GM21381 (cell line): ENCODE measurements around the gene JARID2.
A peak's percentile ranks its signal among the peaks of the same experiment; 100 is the strongest.

Experiments
- ATAC-seq: cut with Tn5 transposase; IDR thresholded peaks from one replicate; pipeline ENCODE4 v1.9.1; 2021; ENCODE audit warnings: mild to moderate bottlenecking, moderate library complexity; ENCODE audit not compliant: unreplicated experiment

The JARID2 gene

DNA sequence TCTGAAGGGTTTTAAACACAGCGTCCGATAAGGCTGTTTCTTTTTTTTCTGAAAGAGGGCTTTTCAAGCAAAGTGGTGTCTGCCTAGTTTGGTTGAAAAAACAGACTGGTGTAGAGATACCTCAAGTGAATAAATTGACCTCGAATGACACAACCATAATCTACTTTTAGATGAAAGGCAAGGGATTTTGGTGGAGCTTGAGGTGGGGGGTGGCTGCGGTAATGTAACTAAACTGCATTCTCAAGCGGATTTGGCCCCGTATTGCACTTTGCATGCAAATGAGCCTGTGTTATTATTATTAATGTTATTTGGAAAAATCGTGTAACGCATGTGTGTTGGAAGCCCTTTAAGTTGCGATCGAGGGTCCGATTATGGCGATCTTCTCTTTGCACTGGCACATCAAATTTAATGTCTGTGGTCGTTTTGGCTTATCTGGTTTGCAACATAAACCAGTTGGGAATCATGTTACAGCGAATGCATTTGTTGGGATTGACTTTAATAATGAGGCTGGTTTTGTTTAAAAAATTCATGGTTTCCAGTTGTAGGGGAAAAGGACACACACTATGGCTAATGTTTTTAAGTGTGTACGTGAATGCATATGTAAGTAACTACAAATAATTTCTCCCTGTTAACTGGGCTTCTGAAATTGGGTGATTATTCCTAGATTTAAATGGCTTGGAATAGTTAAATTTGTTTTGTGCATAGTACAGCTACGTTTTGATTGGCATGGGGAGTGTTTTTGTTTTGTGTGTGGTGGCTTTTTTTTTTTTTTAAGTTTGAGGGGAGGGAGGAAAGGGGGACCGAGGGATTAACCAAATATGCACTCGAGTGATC lies 1.0 kb downstream of the JARID2 start:
- ATAC-seq: no peak

DNA sequence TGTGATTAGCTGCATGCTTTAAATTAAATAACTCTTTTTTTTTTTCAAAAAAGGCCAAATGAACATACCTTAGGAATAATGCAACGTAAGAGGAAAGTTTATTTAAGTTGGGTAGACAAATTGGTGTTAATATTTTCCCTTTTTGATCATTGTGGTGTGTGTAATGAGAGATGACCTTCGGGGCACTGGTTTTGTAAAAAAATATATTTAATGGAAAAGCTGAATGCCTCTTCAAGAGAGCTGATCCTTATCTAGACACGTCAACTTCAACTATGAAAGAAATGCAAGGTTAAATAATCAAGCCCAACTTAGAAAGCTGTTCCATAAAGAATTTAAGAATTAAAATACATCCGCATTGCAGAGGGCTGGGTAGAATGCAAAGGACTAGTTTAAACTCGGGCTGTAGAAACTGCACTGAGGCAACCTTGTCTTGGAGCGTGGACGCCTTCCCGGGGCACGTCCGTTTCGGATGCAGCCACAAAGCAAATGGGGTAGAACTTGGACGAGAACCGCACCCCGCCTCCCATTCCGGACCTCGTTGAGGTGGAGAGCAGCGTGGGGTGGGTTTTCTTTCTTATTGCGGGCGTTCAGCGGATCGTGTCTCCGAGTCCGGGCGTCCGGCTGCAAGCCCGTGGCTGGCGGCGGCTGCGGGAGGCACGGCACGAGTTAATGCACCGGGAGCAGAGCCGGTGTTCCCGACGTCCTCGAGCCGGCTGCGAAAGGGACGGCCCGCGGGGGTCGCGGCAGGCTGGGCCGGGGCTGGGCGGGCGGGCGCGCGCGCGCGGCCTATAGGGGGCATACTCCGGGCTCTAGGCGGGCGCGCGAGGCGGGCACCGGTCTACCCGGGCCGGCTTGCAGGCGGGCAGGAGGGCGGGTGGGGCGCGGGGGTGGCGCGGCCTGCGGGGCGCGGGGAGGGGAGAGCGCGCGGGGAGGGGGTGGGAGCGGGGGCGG lies 1.9 kb downstream of the JARID2 start:
- ATAC-seq: peak; percentile 5

DNA sequence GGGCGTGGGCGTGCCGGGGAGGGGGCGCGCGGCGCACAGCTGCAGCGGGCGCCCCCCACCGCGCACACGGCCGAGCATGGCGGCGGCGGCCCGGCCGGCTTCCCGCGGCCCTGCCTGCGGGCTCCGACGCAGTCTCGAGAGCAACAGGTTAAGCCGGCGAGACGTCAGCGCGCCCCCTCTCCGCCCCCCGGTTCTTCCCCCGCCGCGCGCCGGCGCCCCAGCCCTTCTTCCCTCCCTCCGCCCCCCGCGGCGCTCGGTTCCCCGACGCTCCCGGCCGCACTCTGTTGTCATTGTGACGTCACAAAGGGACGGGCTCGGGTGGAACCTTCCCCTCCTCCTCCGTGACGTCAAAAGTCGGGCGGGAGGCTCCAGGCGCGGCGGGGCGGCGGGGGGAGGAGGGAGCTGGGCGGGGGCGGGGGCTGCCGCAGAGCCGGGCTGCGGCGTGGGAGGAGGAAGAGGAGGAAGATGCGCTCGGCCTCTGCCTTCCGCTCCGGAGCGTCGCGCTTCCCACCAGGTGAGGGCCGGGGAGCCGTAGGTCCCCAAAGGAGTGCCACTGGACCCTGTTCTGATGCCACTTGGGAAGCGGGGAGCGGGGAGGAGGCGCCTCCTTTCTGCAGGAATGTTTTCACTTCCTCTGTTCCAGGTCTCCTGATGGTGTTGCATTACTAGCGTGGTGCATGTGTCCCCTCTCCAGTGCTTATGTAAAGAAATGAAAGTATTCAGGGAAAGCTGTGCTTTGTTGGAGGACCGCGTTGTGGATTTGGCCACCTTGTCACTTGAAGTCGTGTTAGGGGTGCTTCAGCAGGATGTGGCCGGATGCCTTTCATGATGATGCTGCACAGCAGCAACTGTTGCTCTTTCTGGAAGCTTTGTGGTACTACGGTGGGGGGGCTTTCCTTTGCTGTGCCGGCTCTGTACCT lies 2.8 kb downstream of the JARID2 start:
- peak; percentile 39 for ATAC-seq

DNA sequence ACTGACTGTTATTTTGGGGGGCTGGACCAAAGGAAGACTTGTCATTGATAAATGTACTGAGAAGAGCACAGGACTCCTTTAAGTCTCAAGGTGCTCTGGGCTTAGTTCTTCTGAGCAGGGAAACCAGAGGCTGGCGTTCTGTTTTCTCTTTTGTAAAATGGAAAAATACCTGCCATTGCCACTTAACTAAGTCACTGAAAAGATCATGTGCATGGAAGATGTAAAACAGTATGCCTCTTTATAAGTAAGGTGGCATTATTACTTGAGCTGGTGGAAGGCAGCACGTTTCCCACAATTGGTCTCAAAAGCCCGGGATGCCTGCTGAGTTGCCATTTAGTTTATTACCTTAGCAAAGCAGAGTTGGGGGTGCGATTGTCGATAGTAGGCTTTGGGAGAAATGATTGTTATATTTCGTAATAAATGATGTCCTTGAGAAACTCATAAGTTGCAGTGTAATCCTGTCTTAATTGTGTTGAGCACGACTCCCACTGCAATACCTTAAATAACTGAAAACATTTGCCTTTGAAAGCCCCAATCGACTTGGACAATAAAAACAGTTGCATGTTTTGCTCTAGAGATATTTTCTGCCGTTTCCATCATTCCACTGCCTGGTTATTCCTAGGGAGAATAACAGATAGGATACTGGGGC lies 3.6 kb downstream of the JARID2 start:
- ATAC-seq: no peak

DNA sequence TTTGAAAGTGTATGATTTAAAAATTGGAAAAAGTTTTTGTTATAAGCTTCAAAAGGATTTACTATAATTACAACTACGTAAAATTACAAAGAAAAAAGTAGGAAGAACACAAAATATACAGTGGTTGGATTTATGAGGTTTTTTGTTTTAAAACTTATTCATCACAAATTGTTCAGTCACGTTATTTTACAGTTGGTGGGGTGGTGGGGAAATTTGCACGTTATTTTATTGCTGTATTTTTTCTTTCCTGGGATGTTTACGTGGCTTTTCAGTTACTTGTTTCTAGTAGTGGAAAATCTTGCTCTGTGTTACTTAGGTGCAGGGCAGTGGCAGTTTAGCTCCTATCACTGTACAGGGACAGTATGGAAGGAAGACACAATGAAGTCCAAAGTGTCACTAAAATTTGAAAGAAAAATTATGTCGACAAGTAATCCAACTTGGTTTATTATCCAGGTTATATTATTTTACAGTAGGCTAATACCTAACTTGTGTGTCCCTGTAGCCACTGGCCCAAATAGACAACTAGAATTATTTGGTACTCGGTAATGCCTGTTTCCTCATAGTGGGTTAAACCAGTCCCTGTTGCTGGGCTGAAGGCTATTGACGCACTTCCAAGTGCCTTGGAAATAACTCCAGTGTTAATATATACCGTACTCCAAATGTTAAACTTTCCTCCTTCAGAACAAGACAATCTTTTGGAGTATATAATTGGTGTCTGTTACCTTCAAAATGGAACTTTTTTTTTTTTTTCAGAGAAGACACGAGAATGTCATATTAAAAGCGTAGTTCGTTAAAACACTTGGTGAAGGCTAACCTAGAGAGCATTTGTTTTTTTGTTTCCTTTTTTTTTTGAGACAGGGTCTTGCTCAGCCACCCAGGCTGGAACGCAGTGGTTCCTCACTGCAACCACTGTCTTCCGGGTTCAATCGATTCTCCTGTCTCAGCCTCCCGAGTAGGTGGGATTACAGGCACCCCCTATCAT lies 4.6 kb downstream of the JARID2 start:
- no peak for ATAC-seq

DNA sequence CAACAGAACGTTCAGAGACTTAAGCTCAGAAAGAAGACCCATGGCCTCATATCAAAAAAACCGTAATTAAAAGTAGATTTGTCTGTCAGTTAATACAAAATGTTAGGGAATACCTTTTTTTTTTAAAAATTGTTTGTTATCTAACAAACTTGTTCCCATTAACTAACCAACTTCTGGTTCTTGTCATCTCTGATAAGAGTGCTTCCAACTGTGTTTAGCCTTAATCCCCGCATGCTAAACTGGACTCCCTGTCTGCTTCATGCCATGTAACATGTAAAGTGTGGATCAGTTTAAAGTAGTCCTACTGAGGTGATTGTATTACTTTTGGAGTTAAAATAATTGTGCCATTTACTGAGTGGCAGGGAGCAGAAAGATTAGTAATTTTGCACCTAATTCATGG lies 6.3 kb downstream of the JARID2 start:
- ATAC-seq: no peak

DNA sequence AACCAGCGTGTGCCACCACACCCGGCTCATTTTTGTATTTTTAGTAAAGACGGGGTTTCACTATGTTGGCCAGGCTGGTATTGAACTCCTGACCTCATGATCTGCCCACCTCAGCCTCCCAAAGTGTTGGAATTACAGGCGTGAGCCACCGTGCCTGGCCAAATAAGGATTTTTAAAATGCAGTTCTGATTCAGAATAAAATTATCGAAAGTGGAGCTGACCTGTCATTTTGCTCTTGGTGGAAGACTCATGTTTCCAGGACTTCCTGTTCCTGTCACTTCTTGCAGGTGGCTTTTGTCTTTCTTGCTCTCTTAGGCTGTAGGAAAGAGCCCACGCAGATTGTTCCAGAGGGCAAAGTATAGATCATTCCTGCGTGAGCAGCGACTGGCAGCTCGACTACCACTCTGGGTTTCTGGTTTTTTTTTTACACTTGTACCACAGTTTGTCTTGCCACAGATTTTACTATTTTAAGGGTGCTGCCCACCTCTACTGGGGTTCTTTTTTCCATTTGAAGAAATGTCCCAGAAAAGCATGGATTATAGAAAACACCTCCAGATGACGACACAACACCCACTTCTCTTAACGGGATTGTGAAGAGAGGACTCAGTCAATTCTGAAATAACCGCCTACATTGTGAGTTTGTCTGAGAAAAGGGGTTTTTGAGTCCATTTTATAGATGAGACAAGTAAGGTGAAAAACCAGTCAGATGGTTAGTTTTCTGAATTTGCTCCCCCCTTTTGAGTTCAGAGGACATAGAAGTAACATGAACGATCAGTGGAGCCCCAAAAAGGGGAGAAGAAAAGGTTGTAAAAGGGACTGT lies 7.5 kb downstream of the JARID2 start:
- peak; percentile 2 for ATAC-seq

DNA sequence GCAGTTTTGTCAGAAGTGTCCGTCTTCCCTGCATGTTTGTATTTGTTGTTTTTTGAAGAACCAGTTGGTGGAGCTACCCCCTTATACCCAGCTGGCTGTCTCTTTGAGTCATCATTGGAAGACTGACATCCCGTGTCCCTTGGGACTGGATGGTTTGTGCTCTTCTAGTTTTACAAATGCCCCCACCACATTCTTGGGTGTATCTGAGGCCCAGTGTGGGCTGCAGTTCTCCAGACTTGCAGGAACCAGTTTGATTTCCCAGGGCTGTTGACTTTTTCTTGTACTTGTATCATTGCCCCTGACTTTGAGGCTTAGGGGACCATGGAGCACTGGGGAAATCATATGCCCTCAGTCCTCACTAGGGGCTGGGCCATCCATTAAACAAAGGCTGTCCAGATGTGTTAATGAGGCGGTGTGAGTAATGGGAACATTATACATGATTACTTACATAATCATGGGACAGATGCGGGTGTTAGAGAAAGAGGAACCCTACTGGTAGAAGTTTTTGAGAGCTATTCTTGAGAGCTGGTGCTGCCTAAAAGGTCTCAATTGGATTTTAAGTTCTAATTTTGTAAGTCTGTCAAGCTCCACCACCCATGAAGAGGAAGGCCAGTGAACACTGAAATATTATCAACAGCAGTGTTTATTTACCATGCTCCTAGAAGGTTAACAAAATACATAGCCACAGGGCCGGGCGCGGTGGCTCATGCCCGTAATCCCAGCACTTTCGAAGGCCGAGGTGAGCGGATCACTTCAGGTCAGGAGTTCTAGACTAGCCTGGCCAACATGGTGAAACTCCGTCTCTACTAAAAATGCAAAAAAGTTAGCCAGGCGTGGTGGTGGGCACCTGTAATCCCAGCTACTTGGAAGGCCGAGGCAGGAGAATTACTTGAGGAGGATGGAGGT lies 8.5 kb downstream of the JARID2 start:
- peak; percentile 35 for ATAC-seq

DNA sequence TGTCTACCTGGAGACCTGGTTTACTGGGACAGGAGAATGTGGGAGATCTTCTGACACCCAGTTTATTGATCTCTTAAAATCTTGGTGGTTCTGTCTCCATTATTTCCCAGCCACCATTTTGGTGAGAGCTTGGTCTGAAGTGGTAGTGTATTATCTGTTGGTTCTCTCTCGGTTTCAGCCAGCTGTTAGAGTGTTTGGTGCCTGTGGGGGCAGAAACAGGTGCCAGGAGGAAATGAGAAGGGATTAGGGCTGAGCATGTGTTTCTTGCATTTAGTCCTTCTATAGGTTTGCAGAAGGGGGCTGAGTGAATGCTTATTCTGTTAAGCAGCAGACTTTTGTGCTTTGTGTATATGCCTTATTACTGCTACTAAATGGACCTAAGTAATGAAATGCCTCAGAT lies 9.6 kb downstream of the JARID2 start:
- peak; percentile 56 for ATAC-seq

DNA sequence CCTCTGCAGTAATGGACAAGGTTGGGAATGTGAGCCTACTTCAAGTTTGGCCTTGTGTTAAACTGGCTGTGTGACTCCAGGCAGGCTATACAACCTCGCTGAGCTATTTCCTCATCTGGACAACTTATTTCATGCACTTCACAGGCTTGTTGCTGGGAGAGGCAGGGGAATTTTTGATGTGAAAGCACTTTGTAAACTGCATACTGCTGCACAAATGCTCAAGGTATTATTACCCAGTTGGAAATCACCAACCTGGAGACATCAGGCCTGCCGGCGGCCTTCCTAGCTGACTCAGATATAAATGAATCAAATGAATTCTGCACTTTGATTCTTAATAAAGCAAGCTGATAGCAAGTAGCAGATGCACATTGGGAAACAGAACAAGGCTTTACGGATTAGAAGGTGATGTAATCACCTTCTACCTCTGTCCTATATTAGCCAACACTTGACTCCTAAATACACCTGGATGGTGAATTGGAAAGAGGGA lies 10.1 kb downstream of the JARID2 start:
- ATAC-seq: peak; percentile 7

DNA sequence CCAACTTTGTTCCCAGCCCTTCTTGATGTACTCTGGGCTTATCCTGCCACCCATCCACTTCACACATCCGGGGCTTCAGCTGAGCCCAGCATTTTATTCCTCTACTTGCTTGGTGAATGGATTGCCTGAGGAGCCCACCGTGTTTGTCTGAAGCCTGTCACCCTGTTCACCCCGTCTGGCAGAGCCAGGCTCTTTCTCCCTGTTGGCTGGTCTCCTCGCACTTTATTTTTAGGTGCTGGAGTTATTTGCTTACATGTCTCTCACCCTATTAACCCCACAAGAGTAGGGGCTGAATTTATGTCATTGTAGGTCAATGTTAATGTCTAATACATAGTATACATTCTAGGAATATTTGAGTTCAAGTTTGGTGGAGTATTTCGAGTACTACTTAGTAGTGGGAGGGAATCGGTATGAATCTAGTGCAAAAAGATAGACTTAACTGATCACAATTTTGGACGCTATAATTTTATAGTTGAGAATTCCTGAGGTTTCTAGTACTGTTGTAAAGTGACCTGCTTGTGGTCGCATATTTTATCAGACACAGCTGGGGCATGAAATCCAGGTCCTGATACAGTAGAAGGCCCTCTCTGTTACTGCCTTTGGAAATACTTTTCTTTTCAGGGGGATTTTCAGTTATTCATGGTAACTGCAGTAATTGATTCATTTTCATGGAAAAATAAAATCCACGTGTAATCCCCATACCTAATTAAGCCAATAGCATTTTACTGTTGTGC lies 10.8 kb downstream of the JARID2 start:
- ATAC-seq: no peak

DNA sequence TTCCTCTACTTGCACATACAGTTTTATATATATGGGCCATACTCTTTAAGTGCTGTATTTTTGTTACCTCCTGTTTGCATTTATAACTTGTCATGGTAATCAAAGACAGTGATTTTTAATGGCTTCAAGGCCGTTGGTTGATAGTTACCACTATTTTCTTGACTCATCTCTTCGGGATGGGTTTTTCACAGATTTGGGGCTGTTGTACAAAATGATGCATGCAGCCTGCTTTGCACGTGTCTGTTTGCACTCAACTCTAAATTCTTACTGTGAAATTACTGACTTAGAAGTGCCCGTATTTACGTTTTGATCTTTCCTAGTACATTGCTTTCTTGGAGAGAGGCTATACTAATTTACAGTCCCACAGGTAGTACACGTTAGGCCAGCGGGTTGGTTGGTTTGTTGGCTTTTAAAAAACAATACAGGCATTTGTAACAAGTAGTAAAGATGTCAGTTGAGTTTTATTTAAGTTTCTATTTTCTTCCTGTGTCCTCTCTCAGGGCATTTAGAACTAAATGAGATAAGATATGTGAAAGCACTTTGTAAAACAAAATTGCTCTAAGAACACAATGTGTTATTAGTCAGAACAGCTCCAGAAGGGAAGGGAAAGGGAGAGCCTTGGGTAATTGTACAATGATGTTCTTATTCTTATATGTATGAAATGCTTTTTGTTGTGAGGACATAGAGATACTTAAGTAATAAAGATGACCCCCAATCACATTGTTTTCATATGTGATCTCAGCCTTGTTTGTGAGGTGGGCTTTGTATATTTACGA lies 11.7 kb downstream of the JARID2 start:
- no peak for ATAC-seq

DNA sequence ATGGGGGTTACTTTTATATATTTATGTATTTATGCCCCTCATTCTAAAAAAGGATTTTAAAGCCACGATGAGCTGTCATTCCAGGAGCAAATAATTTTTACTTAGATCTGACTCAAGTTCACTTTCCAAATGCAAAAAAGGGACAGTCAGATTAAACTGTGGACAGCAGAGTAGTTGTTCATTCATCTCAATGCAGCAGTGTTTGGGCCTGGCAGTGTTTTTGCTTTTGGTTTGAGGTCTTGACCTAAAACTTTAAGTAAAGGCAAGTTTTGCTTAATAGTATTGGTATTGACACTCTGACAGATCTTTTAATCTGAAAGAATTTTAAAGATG lies 13.9 kb downstream of the JARID2 start:
- no peak for ATAC-seq

DNA sequence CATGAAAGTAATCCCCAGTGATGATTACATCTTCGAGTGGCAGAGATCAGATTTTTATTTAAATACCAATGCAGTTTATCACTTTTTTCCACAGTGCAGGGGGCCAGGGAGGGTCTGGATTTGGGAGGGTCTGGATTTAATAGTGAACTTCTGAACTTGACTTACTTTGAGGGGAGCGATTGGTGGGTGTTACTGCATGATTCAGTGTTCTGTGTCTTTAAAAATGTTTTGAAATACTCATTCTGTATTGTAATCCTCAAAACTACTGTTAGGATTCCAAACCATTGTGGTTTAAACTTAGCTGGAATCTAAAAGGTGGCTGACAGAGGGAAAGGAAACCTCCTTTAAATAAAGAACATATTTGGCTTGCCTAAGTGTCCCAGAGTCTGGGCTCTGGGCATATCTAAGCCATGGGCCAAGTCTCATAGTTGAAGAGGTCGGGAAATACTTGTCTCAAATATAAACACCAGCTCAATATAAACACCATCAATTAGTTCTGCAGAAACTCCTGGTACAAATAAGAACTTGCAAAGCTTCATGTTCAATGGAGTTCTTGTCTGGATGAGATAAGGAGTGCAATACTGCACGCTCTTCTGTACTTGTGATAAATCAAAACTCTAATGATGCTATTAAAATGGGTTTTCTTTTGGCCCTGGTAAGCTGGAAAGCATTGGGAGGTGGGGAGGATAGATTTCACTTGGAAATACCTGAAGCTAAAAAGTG lies 14.4 kb downstream of the JARID2 start:
- no peak for ATAC-seq

DNA sequence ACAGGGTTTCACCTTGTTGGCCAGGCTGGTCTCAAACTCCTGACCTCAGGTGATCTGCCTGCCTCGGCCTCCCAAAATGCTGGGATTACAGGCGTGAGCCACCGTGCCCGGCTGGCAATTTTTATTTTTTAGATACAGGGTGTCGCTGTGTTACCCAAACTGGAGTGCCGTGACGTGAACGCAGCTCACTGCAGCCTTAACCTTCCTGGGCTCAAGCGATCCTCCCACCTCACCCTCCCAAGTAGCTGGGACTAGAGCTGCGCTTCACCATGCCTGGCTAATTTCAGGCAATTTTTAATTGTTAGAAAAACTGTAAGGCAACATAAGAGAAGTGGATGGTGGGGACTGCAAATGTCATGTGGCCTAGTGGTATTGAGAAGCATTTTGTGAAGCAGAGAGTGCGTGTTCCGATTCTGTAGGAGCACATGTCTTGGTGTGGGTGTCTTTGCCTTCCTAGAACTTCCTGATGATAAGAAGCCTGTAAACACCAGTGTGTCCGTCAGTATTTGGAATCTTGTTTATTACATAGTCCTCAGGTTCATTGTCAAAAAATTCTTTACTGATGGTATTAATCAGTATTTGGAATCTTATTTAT lies 18.0 kb downstream of the JARID2 start:
- no peak for ATAC-seq
